Smooth muscle cell (in vitro differentiated cells): ENCODE data around the gene SBF2. TPM values are rescaled to one million over a fixed set of nuclear protein-coding genes. Genes with fewer than 3 reads are reported as not detected.

ENCODE experiments used
- DNase-seq: peaks from one replicate; lab custom pipeline; 2025; ENCODE audit not compliant: unreplicated experiment; lab: John Stamatoyannopoulos, UW
- H2AFZ ChIP-seq: fragments of 200-600 bp; sonication (generic); 2 replicates; pipeline ENCODE4 v1.6.0; 2016; ENCODE audit warnings: antibody characterized with exemption, low read depth, mild to moderate bottlenecking
- H3F3A ChIP-seq: fragments of 200-600 bp; sonication (generic); 2 replicates; pipeline ENCODE4 v1.6.0; 2017; ENCODE audit warnings: antibody characterized with exemption, low read depth
- H3K27ac ChIP-seq: fragments of 200-600 bp; sonication (generic); 2 replicates; pipeline ENCODE4 v1.5.1; 2016; ENCODE audit warnings: low read depth, mild to moderate bottlenecking
- H3K27me3 ChIP-seq: fragments of 200-600 bp; sonication (generic); 2 replicates; pipeline ENCODE4 v1.6.1; 2016; ENCODE audit warnings: low read depth, mild to moderate bottlenecking
- H3K36me3 ChIP-seq: fragments of 200-600 bp; sonication (generic); 2 replicates; pipeline ENCODE4 v1.5.1; 2016; ENCODE audit warnings: low read depth
- H3K4me1 ChIP-seq: fragments of 200-600 bp; sonication (generic); 2 replicates; pipeline ENCODE4 v1.5.1; 2016; ENCODE audit warnings: low read depth
- H3K4me2 ChIP-seq: fragments of 200-600 bp; sonication (generic); 2 replicates; pipeline ENCODE4 v1.6.0; 2016; ENCODE audit warnings: mild to moderate bottlenecking
- H3K4me3 ChIP-seq: fragments of 200-600 bp; sonication (generic); 2 replicates; pipeline ENCODE4 v1.5.1; 2016; ENCODE audit warnings: mild to moderate bottlenecking
- H3K79me2 ChIP-seq: fragments of 200-600 bp; sonication (generic); 2 replicates; pipeline ENCODE4 v1.6.0; 2016; ENCODE audit warnings: low read depth, mild to moderate bottlenecking
- H3K9ac ChIP-seq: fragments of 200-600 bp; sonication (generic); 2 replicates; pipeline ENCODE4 v1.6.0; 2016; ENCODE audit warnings: low read depth
- H3K9me3 ChIP-seq: fragments of 200-600 bp; sonication (generic); replicated peaks from 2 replicates; pipeline ENCODE4 v1.5.1; 2016; ENCODE audit warnings: low read depth
- H4K20me1 ChIP-seq: fragments of 200-600 bp; sonication (generic); 2 replicates; pipeline ENCODE4 v1.6.0; 2016; ENCODE audit warnings: low read depth
- CTCF ChIP-seq: fragments of 200-600 bp; sonication (generic); IDR thresholded peaks from 2 replicates; pipeline ENCODE4 v1.5.1; 2017; ENCODE audit warnings: borderline replicate concordance, mild to moderate bottlenecking, antibody characterized with exemption; ENCODE audit not compliant: insufficient read depth, poor library complexity, severe bottlenecking
- WGBS: methylation state at CpG from one replicate; pipeline ENCODE4 v1.1.7; 2016; ENCODE audit warnings: low lambda C conversion rate; 5-methylcytosine and 5-hydroxymethylcytosine counted together
- polyA plus RNA-seq: library from polyadenylated mRNA; unstranded; fragments of >200 nt; fragmentation: Nextera tagmentation; extraction: Ambion mirVana; gene quantifications from 2 replicates; pipeline ENCODE4 v1.2.1, GENCODE V29; 2016
- total RNA-seq: library from RNA; depleted of rRNA; stranded (reverse); fragments of >200 nt; gene quantifications from 2 replicates; pipeline ENCODE4 v1.2.3, GENCODE V29; 2014

Gene SBF2
- total and polyA plus RNA-seq, 2 experiments from 2014 or later, result 19.0 to 80.7 TPM

- no peak overlapping the region for H3K27ac ChIP-seq
These were observed 6.0 kb downstream of the SBF2 start for GRCh38 chr11:10287766-10288715.

GRCh38 chr11:10287140-10287539, 6.9 kb downstream of the SBF2 start:
- H4K20me1 ChIP-seq, result peaks cover 95% of the 10 kb centered on the region
- no peak for TF ChIP-seq CTCF
- H3K79me2 ChIP-seq, result peaks cover 96% of the 10 kb centered on the region
- H3K36me3 ChIP-seq, result no peaks in the 10 kb centered on the region
- WGBS, result 90% methylated on average over 3 of the region's 3 CpGs
- H3K4me3 ChIP-seq, result no peak overlapping the region
- H2AFZ ChIP-seq, result no peak overlapping the region
- H3K4me2 ChIP-seq, result no peak overlapping the region
- H3K27ac ChIP-seq, result no peak overlapping the region
- no peak for DNase-seq
- no peaks in the 10 kb centered on the region for H3K9me3 ChIP-seq
- H3F3A ChIP-seq, result no peaks in the 10 kb centered on the region
- H3K9ac ChIP-seq, result no peak overlapping the region
- no peaks in the 10 kb centered on the region for H3K4me1 ChIP-seq
- no peaks in the 10 kb centered on the region for H3K27me3 ChIP-seq

More at GRCh38 chr11:10287766-10288715, 6.0 kb downstream of the SBF2 start:
- Histone ChIP-seq H3K27me3 (no peaks in the 10 kb centered on the region), H3K36me3 (no peaks in the 10 kb centered on the region), H3K4me2 (no peak overlapping the region), H3F3A (peaks cover 3% of the 10 kb centered on the region), H2AFZ (no peak overlapping the region), H4K20me1 (peaks cover 86% of the 10 kb centered on the region), H3K9ac (no peak overlapping the region), H3K79me2 (peaks cover 96% of the 10 kb centered on the region), H3K9me3 (no peaks in the 10 kb centered on the region), H3K4me1 (peaks cover 4% of the 10 kb centered on the region), H3K4me3 (no peak overlapping the region)
- no peak for DNase-seq
- WGBS, result 91% methylated on average over 9 of the region's 9 CpGs
- TF ChIP-seq CTCF, result no peak

- no peaks in the 10 kb centered on the region for H3F3A ChIP-seq
- H3K4me3 ChIP-seq, result no peak overlapping the region
- peaks cover 92% of the 10 kb centered on the region for H3K79me2 ChIP-seq
- no peak for DNase-seq
- no peaks in the 10 kb centered on the region for H3K36me3 ChIP-seq
- no peaks in the 10 kb centered on the region for H3K4me1 ChIP-seq
- H3K4me2 ChIP-seq, result no peak overlapping the region
- TF ChIP-seq CTCF, result no peak
- H2AFZ ChIP-seq, result no peak overlapping the region
- no peak overlapping the region for H3K9ac ChIP-seq
- peaks cover 97% of the 10 kb centered on the region for H4K20me1 ChIP-seq
- 88% methylated on average over 4 of the region's 4 CpGs for WGBS
- no peaks in the 10 kb centered on the region for H3K9me3 ChIP-seq
- no peak overlapping the region for H3K27ac ChIP-seq
- H3K27me3 ChIP-seq, result no peaks in the 10 kb centered on the region
These were observed 8.7 kb downstream of the SBF2 start for GRCh38 chr11:10285148-10285802.
